HG02970 (cell line): ENCODE data around the gene CEP85L.

Experiments
- ATAC-seq: cut with Tn5 transposase; IDR thresholded peaks from one replicate; pipeline ENCODE4 v1.9.1; 2021; ENCODE audit warnings: mild to moderate bottlenecking, moderate library complexity, moderate number of reproducible peaks; ENCODE audit not compliant: unreplicated experiment, low FRiP score

Gene CEP85L

DNA sequence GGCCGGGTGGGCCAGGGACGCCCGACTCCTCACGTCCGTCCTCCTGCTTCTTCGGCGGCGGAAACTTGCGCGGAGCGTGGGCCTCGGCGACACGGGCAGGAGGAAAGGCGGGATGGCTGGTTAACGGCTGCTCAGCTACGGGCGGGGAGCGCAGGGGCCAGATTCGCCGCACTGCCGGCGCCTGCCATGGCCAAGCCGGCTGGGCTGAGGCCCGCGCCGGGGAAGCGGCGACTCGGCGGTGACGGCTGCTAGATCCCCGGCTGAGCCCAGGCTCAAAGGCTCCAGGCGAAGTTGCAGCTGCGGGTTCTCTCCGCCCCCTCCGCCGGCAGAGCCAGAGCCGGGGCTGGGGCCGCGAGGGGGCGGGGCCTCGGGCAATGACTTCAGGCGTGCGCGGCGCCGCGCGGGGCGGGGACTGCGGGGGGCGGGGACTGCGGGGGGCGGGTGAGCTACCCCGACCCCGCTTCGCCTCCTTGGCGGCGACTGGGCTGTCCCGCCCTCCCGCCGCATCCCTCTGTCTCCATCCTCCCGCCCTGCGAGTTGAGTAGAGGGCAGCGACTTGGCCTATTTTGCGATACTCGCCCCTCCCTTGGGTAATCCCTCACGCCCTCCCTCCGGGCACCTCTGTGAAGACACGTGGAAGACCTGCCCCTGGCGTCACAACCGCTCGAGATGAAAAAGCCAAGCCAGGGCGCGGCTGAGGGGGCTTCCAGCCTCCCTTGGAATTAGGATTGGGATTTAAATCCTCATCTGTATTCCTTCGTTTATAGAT lies at the start of gene CEP85L:
Gene CEP85L, minus strand, starts transcription at position 310 of the 769 bp plus-strand sequence. CDS start 322 bp downstream, outside the sequence.
- peak; percentile 94 for ATAC-seq

DNA sequence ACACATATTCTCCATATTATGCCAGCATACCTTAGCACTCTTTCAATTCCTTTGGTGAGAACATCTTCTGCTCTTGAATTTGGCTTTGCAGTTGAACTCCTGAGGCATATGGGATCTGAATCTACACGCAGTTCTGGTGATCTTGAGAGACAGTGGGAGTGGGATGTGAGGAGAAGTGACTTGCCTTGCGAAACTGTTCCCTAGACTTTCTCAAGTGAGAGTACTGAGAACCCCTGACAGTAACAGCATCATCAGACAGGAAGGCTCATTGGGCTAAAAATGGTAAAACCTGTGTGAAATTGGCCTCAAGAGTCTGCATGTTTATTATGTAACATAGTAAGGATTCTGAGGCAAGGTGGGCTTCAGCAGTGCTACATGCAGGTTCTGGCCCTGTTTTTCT lies 49.1 kb upstream of the CEP85L start:
- no peak for ATAC-seq

DNA sequence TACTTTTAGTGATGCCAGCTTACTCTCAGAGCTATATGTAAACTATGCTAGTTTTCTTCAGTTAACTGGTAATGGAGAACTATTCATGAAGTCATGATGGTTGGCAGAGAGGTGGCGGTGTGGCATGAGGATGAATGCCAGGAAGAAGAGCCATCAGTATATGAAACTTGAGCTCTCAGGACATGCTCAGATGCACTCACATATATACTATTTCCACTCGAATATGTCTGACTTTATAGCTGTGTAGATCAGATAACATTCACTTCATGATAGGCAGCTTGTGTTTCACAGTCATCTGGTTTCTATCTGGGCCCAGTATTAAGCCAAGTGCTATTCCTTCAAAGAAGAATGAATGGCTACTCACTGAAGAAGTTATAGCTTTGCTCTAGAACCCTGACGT lies 46.2 kb upstream of the CEP85L start:
- no peak for ATAC-seq

DNA sequence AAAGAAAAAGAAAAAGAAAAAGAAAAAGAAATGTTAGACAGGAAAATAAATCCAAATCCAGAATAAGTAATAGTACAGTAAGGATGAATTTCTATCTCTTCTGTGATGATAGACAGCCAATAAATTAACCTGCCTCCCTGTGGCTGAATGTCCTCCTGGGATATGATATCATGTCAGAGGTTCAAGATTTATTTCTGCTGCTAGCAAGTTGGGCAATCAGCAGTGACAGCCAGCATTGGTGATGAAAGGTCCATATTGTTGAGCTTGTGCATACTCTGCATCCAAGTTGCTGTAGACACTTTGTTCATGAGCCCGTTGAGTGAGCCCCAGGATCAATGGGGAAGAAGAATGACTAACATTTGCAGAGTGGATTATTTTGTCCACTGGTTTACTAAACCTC lies 44.9 kb upstream of the CEP85L start:
- ATAC-seq = no peak

DNA sequence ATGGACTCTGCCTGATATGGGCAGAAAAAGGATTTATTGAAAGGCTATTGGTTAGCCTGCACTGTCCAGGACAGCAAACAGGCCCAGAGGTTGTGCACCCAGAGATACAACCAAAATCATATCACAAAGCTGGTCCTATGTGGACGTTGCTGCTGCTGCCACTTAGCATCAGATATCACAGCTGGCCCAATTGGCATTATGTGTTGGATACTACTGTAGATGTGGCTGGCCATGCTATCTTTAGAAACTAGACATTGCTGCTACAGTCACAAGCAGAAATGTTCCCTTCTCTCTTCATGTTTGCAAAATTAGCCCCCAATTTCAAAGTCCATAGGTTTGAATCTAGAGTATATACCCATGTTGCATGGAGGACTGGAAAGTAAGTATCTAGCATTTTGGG lies 42.2 kb upstream of the CEP85L start:
- ATAC-seq = no peak

DNA sequence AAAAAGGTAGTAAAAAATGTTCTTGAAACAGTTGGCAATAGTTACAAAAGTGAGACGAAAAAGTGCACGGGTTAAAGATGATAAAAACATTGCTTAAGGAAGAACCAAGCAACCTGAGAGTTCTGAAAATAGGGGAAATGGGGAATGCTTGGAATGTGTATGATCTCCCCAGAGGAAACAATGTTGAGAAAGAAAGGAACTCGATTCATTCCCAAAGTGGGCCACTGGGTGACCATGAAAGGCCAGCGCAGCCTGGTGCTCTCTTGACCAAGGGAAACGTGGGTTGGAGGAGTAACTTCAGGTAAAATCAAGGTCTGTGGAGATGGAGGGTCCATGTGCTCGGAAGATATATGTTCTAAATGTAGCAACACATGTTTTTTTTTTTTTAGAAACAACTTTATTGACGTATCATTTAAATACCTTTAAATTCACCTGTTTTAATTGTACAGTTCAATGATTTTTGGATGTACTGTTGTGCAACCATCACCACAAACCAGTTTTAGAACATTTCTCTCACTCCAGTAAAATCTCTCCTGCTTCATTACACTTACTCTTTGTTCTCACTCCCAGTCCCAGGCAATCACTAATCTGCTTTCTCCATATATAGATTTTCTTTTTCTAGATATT lies 34.5 kb upstream of the CEP85L start:
- no peak for ATAC-seq

DNA sequence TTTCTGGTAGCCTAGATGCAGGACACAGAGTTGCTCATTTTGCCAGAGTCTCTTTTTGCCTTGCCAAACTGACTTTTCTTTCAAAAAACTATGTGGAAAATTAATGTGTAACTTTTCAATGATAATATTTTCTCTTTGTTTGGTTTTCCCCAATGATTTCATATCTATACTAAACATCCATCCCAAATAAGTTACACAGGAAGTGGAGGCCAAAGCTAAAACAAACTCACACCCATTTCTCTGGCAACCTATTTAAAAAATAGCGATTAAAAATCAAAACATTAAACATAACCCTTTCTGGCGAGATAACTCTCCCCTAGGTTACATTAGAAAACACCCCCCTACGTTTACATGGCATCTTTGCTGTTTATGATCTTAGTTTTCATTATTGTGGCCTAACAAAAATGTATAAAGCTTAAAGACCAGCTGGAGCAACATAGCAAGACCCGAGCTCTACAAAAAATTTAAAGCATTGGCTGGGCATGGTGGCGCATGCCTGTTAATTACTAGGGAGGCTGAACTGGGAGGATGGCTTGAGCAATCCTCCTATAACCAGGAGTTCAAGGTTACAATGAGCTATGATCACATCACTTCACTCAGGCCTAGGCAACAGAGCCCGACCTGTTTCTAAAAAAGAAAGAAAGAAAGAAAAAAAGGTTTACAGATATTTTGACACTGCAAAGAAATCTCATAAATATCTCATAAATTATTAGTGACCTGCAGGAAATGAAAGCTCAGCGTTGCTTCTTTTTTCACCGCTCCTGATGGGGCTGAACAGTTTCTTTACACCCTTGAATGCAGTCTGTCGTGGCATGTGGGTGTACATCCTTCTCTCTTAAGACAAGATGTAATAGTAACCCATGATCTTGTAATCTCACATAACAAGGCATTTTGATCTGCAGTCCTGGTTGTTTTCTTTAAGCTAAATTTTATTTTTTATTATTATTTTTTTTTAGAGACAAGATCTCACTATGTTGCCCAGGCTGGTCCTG lies 32.8 kb upstream of the CEP85L start:
- no peak for ATAC-seq

DNA sequence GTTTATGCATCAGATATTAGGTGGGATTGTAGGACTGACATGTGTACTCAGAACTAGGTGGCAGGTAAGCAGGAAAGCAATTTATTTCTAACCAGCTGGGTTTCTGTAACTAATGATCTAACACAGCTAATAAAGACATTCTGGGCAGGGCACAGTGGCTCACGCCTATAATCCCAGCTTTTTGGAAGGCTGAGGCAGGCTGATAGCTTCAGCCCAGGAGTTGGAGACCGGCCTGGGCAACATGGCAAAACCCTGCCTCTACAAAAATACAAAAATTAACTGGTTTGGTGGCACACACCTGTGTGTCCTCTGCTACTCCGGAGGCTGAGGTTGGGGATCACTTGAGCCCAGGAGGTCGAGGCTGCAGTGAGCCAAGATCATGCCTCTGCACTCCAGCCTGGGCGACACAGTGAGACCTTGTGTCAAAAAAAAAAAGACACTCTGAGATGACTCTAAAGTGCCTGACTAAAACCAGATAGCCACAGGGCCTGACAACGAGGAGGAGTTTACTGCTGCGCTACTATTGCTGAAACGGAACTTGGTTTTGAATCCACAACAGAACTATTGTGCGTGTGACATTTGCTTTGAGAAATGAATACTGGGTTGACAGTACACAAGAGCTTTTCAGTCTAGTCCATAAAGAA lies 29.2 kb upstream of the CEP85L start:
- ATAC-seq = no peak

DNA sequence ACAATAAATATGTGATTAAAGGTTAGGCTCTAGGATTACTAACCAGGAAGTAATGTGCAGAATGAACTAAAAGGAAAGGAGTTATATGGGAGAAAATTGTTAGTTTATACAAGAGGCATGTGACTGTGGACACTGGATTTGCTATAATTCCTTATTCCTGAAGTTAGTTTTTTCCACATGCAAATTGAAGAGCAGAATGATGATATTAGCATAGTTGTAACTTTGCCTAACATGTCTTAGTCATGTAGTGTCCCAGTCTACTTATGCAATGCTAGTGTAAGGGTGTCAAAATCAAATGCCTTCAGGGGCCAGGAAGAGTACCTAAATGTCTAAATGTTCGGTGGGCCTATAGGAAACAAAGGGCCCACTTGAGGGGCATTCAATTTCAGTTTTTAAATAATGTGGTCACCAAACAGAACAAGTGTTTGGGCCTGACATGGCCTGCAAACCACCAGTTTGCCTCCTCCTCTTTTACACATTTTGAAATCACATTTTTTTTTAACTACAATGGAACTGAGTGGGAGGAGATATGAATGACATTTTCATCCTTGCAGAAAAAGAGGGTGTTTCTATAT lies 28.0 kb upstream of the CEP85L start:
- no peak for ATAC-seq

DNA sequence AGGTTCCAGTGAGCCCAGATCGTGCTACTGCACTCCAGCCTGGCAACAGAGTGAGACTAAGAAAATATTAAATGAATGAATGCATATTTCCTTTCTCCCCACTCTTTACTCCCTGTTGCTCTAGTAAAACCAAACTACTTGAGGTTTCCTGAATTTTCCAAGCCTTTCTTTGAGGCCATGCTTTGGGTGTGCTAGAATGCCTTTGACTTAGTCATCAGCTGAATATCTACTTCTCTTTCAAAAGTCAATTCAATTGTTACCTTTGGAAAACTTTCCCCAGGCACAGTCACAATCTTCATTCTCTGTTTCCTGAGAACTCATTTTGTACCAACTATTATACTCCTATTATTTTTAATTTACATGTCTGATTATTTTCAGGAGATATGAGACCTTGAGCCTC lies 27.5 kb upstream of the CEP85L start:
- ATAC-seq = no peak

DNA sequence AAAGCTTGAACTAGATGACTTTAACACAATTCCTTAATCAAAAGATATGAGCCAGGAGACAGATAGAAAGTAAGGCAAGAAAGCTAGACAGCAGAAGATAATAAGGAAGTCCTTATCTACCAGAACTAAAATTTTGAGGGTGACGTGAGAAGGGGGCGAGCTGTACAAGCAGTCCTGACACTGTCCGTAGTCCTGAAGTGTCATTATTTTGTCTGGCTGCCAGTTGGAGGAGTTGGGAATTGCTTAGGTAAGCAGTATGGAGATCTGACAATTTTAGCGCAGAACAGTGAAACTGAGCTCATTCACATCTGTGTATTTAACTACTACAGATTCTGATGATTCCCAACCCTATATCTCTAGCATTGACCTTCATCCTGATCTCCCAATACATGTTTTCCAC lies 25.8 kb upstream of the CEP85L start:
- ATAC-seq = no peak

DNA sequence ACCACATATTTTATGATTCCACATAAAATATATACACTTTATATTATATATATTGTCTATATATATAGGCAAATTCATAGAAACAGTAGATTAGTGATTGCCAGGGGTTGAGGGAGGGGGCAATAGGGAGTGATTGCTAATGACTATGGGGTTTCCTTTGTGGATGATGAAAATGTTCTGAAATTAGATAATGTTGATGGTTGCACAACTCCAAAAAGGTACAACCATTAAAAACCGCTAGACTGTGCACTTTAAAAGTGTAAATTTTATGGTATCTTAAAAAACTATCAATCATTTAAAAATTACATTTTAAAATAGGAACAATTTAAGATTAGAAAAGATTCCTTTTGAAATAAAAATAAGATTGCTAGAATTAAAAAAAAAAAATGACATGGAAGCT lies 23.8 kb upstream of the CEP85L start:
- ATAC-seq = no peak

DNA sequence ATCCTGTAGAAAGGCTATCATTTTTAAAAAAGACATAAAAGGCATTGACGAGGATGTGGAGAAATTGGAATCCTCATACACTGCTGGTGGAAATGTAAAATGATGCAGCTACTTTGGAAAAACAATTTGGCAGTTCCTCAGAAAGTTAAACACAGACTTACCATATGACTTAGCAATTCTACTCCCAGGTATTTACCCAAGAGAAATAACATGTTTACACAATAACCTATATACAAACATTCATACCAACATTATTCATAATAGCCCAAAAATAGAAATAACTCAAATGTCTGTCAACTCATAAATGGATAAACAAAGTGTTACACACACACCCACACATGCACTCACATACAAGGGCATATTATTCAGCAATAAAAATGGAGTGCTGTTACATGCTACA lies 23.4 kb upstream of the CEP85L start:
- ATAC-seq = no peak

DNA sequence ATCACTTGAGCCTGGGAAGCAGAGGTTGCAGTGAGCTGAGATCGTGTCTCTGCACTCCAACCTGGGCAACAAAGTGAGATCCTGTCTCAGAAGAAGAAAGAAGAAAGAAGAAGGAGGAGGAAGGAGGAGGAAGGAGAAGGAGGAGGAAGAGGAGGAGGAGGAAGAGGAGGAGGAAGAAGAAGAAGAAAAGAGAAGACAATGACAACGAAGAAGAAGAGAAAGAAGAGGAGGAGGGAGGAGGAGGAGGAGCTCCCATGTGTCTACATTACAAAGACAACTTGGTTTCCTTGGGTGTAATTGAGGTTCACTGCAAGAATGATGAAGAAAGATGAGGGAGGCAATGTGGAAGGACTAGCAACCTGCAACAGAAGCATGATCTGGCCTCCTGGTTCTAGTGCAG lies 21.3 kb upstream of the CEP85L start:
- ATAC-seq = no peak

DNA sequence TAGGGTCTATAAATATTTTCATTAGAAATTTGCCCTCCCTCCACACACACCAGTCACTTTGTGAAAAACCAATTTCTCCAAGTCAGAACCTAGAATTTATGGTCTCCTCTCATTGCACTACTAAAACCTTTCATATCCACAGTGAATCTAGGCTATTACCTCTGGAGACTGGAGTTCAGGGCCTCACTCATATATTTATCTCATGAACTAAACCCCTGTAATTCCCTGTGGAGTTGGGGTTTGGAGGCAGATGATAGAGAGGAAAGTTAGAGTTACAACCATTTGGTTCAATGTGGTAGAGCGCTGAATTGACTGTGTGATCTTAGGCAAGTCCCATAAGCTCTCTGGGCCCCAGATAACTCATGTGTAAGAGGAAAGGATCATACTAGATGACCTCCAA lies 18.2 kb upstream of the CEP85L start:
- ATAC-seq = no peak

DNA sequence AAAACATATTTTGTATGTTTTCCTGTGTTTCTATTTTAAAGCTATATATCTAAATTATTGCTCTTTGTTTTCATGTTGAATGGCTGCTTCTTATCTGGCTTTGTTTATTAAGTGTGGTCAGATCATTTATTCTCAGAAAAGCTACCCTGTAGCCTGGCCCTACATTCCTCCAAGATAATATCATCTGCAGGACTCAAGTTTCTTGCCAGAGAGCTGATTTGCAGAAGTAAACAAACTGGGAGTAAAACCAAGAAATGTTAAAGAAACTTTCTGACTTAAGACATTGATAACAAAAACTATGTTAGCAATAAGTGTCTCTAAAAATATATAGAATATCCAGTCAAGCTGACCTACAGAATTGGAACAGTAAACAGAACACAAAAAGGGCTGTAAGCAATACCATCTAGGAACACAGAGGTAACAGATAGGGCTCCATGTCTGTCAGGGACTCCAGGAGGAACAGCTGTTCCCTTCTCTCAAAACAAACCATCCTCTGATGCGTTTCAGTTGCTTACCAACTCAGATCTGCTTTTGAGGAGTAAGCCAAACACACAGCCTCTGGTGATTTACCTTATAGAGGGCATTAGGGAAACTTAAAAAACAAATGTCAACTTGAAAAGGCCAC lies 17.5 kb upstream of the CEP85L start:
- ATAC-seq = no peak

DNA sequence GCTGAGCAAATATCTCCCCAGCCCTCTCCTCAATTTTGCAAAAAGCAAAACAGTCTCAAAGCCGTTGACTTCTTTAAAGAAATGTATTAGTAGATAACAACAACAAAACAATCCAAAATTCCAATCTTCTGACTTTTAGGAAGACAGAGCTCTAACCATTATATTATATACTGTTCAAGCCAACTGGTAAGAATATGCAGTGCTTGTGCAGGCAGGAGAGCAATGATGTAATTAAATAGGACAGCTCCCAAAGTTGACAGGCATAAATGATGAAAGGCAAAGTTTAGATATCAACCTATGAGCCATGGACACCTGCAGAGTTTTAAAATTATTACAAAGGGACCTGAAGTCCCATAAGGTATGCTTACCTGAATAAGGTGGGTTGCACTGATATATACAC lies 16.6 kb upstream of the CEP85L start:
- ATAC-seq = no peak

DNA sequence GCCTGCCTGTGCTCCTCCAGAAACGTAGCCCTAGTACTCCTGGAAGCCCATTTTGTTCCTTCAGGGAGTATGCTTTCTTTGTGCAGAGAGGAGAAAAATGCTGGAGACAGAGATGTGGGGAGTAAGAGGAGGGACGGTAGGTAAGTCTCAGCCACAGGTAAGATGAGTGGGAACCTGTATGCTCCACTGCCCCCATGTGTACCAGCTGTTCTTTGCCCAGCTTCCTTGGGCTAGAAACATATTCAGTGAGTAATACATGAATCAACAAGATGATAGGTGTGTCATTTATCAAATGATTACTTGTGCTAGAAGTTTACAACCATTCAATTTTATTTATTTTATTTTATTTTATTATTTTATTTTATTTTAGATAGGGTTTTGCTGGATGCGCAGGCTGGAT lies 13.6 kb upstream of the CEP85L start:
- no peak for ATAC-seq

DNA sequence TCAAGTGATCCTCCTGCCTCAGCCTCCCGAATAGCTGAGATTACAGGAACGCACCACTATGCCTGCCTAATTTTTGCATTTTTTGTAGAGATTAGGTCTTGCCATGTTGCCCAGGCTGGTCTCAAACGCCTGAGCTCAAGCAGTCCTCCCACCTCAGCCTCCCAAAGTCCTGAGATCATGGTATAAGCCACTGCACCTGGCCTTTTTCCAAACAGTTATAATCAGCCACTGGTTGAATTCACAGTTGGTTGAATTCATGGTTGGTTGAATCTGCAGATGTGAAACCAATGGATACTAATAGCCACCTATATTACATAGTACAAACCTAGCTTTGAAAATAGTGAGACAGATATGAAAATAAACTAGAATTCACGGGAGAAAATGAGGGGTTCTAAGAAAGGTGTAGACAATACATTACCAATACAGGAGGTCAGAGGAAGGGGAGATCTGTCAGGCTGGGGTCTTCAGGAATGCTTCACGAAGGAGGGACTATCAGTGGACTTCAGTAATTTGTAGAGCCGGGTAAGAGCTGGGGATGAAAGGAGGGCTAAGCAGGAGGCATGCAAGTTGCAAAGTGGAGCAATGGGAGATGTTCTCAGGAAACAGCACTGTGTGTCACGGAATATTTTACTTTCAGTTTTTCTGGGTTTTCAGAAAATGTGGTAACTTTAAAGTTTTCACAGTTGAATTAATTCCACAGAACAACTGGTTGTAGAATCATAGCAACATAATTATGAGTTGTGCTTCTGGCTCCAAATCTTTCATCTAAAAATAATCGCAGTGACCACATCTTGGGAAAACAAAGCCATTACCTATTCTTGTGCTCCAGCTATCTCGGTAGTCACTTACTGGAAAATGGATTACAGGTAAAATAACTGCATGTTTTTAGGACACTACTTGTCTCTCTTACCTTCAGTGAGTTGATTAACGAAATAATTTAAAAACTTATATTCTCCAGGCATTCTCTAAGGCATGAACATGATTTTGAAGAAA lies 12.9 kb upstream of the CEP85L start:
- no peak for ATAC-seq
